Kidney epithelial cell (primary cell): Measurements from ENCODE around the gene SEMA6A. TPM values are rescaled to one million over a fixed set of nuclear protein-coding genes. Genes with fewer than 3 reads are reported as not detected.

Source experiments
- DNase-seq: peaks from one replicate; pipeline ENCODE4 v3.0.0-alpha.2; 2010; ENCODE audit warnings: low read depth
- H3K27me3 ChIP-seq: 2 replicates; pipeline ENCODE4 v1.6.0; 2011; ENCODE audit warnings: low read length; ENCODE audit not compliant: control insufficient read depth, insufficient read depth
- H3K36me3 ChIP-seq: 2 replicates; pipeline ENCODE4 v1.5.1; 2011; ENCODE audit warnings: low read length; ENCODE audit not compliant: control insufficient read depth, insufficient read depth
- H3K4me3 ChIP-seq: 2 replicates; pipeline ENCODE4 v1.5.1; 2011; ENCODE audit warnings: low read depth, mild to moderate bottlenecking, control low read depth, low read length
- CTCF ChIP-seq: IDR thresholded peaks from 2 replicates; pipeline ENCODE4 v1.5.1; 2011; ENCODE audit warnings: mild to moderate bottlenecking, moderate library complexity, low read length, control low read depth, inconsistent platforms; ENCODE audit not compliant: insufficient read depth, poor library complexity, severe bottlenecking
- total RNA-seq: library from RNA; depleted of rRNA; stranded (reverse); fragments of >200 nt; gene quantifications from 2 replicates; pipeline ENCODE4 v1.2.3, GENCODE V29; 2015

Gene SEMA6A
- total RNA-seq, 1 donor from 2014 or later, result 6.3 TPM

GRCh38 chr5:116502138-116502537 is 72.5 kb downstream of the SEMA6A start:
- TF ChIP-seq CTCF, result no peak
- no peaks in the 10 kb centered on the region for H3K36me3 ChIP-seq
- DNase-seq, result no peak
- H3K27me3 ChIP-seq, result no peaks in the 10 kb centered on the region
- H3K4me3 ChIP-seq, result no peak overlapping the region

- no peak for DNase-seq
- Histone ChIP-seq H3K27me3 (no peaks in the 10 kb centered on the region), H3K4me3 (no peak overlapping the region), H3K36me3 (no peaks in the 10 kb centered on the region)
- no peak for TF ChIP-seq CTCF
Measured at GRCh38 chr5:116498503-116499048, 76.0 kb downstream of the SEMA6A start.

- Histone ChIP-seq H3K4me3 (no peak overlapping the region), H3K36me3 (no peaks in the 10 kb centered on the region), H3K27me3 (no peaks in the 10 kb centered on the region)
- no peak for DNase-seq
- no peak for TF ChIP-seq CTCF
Measured at GRCh38 chr5:116497631-116498030, 77.0 kb downstream of the SEMA6A start.

- no peak for TF ChIP-seq CTCF
- no peak overlapping the region for H3K4me3 ChIP-seq
- H3K36me3 ChIP-seq, result no peaks in the 10 kb centered on the region
- no peak for DNase-seq
- H3K27me3 ChIP-seq, result no peaks in the 10 kb centered on the region
Measured at GRCh38 chr5:116495786-116496357, 78.8 kb downstream of the SEMA6A start.

- Histone ChIP-seq H3K27me3 (no peaks in the 10 kb centered on the region), H3K36me3 (no peaks in the 10 kb centered on the region), H3K4me3 (no peak overlapping the region)
- DNase-seq, result peak; percentile 26
- no peak for TF ChIP-seq CTCF
Measured at GRCh38 chr5:116494784-116495450, 79.7 kb downstream of the SEMA6A start.
